ENCODE measurements around the gene GAA.
"Not testable (repeated sequence)": the region's sequence is repeated elsewhere in the genome, so short reads cannot be mapped to it uniquely, and the experiment has no call there.

Gene GAA

GRCh38 chr17:80082403-80083135, 18.8 kb upstream of the GAA start:
- DNase-seq (ENCODE audit: low read depth in 2 of 3, low spot score in 1 of 3): peak; percentile 42 to 65 (median 50)

GRCh38 chr17:80083136-80083661, 18.2 kb upstream of the GAA start:
- DNase-seq (ENCODE audit: low read depth in 2 of 3, low spot score in 1 of 3): no peak

GRCh38 chr17:80084773-80085172, 16.6 kb upstream of the GAA start:
- DNase-seq (ENCODE audit: low read depth in 2 of 3, low spot score in 1 of 3): no peak

- no peak for DNase-seq (ENCODE audit: low read depth in 2 of 3, low spot score in 1 of 3)
Observed at GRCh38 chr17:80086081-80086480, 15.3 kb upstream of the GAA start.

DNA sequence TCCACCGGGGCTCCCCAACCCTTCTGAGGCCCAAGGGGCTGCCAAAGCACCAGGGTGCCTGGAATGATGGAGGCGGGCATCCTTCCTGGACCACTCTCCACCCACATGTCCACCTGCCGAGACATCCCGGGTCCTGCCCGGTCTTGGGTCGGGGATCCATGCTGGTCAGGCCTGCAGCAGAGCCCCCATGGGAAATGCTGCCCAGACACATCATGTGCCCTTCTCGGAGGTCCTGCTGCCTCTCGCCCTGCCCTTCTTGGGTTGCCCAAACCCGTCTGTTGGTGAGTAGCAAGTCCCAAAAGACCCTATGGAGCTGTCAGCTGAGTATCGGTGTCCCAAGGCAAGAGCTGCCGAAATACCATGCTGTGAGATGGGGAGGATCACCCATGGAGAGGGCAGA, 14.8 kb upstream of the GAA start:
- DNase-seq (ENCODE audit: low read depth in 2 of 3, low spot score in 1 of 3): no peak

DNA sequence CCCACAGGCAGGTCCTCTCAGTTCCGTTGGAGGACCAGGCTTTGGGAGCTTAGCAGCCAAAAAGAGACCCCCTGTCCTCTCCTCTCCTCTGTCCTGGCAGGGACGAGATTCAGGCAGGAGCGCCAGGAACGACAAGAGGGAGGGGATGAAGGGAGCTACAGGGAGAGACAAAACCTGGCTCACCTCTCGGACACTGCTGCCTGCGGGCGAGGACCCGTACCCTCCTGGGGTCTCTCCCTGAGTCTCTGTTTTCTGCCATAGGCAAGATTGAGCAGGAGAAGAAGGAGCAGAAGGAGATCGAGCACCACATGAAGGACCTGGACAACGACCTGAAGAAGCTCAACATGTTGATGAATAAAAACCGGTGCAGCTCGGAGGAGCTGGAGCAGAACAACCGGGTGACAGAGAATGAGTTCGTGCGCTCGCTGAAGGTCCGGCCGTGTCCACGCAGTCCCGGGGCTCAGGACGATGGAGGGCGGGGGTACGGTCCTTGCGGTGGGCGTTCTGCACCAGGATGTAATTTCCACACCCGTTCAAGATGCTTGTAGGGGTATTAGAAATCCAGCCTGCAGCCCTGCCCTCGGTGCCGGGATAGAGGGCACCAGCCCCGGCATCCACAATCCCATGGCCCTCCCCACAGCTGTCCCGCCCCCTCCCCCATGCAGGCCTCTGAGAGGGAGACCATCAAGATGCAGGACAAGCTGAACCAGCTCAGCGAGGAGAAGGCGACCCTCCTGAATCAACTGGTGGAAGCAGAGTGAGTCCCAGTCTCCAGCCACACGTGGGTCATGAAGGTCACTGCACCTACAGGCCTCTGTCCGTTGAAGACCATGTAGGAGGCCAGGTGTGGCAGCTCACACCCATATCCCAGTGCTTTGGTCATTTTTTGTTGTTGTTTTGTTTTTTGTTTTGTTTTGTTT, 13.8 kb upstream of the GAA start:
- no peak for DNase-seq (ENCODE audit: low read depth in 2 of 3, low spot score in 1 of 3)

DNA sequence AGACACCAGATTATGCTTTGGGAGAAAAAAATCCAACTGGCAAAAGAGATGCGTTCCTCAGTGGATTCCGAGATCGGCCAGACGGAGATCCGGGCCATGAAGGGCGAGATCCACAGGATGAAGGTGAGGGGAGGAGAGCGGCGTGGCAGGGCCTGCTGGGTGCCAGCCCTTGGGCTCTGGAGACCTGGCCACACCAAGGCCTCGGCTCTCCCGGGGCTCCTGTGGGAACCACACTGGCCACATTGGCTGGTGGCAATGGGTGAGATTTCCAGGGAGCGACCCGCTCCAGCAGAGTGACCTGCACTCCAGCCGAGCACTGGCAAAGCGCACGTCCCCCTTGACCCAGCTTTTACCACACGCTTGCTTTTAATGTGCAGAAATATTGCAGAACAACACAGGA, 11.6 kb upstream of the GAA start:
- DNase-seq (ENCODE audit: low read depth in 2 of 3, low spot score in 1 of 3): no peak

- not testable (repeated sequence) for DNase-seq (ENCODE audit: low read depth in 2 of 3, low spot score in 1 of 3)
Observed at GRCh38 chr17:80090164-80090563, 11.2 kb upstream of the GAA start.

DNA sequence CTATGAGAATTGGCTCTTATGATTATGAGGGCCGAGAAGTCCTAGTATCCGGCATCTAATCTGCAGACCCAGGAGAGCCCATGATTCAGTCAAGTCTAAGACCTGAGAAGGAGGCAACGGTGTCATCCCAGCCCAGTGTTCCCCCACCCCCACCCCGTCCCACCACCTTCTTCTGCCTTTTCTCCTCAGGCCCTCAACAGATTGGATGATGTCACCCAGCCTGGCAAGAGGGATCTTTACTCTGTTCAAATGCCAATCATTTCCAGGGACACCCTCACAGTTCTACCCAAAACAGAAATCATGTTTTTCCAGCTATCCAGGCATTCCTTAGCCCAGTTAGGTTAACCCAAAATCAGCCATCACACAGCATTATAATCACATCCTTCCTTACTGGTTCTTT, 10.0 kb upstream of the GAA start:
- DNase-seq (ENCODE audit: low read depth in 2 of 3, low spot score in 1 of 3): no peak

- no peak for DNase-seq (ENCODE audit: low read depth in 2 of 3, low spot score in 1 of 3)
Observed at GRCh38 chr17:80092959-80093358, 8.4 kb upstream of the GAA start.

DNA sequence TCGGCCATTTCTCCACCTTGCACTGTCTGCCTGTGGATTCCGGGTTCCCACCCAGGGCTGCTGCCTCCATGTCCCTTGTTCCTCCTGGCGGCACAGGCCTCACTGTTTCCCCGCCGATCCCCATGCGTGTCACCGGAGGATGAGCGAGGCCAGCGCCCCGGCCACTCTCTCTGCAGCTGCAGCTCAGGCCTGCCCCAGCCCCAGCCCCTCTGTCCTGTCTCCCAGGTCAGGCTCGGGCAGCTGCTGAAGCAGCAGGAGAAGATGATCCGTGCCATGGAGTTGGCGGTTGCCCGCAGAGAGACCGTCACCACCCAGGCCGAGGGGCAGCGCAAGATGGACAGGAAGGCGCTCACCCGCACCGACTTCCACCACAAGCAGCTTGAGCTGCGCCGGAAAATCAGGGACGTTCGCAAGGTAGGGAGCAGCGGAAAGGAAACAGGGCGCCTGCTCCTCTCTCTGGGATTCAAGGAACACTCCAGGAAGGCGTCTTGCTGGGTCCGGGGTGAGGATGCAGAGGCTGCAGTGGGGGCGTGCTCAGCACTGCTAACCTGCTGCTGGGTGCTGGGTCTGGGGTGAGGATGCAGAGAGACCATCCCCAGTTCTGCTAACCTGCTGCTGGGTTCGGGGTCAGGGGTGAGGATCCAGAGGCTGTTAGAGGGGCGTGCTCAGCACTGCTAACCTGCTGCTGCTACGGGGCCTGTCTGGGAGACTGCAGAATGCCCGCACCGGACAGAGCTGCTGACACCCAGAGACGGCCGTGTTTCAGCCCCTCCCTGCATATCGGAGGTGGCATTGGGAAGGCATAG, 6.1 kb upstream of the GAA start:
- DNase-seq (ENCODE audit: low read depth in 2 of 3, low spot score in 1 of 3): no peak

DNA sequence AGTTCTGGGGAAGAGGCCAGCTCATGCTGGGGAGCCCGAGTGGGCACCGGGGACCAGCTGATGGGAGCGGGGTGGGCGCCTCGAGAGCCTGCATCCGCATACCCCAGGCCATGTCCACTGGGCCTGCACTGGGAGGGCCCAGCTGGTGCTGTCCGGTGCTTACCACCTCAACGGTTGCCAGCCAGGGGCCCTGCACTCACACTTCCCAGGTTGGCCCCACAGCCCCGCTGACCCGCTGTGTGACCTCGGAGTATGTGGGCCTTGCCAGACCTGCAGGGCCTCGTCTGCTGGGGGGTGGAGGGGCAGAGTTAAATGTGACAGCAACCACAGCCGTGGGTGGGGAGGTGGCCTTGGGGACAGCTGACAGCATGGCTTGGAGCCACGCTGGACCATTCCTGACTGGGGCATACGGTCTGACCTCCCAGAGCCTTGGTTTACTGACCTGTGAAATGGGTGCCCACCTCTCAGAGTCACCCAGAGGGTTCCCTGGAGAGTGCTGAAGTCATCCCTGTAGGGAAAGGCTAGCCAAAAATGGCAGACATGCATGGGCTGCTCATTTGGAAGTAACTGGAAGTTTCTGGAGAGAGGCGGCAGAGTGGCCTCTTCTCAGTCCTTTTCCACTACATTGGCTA, 5.4 kb upstream of the GAA start:
- no peak for DNase-seq (ENCODE audit: low read depth in 2 of 3, low spot score in 1 of 3)

DNA sequence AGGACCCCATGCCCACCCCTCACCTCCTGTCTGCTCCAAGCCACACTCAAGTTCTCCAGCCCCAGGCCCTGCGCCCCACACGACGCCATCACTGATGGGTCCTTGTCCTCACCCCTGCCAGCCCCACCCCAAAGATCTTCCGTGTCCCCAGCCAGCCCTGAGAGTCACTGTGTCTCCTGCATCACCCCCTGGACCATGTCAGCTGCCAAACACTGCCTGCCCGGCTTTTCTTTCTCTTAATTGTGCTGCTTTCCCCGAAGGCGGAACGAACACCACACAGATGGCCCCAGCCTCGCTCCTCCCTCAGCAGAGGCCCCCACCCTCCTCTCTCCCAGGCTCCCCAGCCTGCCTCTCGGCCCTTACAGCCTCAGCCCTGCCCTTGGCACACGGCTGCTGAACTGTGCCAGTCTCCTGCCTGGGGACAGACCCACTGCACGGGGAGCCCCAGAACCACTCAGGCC, 4.8 kb upstream of the GAA start:
- no peak for DNase-seq (ENCODE audit: low read depth in 2 of 3, low spot score in 1 of 3)

GRCh38 chr17:80097127-80097621, 4.2 kb upstream of the GAA start:
- no peak for DNase-seq (ENCODE audit: low read depth in 2 of 3, low spot score in 1 of 3)

GRCh38 chr17:80097844-80098691, 3.3 kb upstream of the GAA start:
- no peak for DNase-seq (ENCODE audit: low read depth in 2 of 3, low spot score in 1 of 3)

DNA sequence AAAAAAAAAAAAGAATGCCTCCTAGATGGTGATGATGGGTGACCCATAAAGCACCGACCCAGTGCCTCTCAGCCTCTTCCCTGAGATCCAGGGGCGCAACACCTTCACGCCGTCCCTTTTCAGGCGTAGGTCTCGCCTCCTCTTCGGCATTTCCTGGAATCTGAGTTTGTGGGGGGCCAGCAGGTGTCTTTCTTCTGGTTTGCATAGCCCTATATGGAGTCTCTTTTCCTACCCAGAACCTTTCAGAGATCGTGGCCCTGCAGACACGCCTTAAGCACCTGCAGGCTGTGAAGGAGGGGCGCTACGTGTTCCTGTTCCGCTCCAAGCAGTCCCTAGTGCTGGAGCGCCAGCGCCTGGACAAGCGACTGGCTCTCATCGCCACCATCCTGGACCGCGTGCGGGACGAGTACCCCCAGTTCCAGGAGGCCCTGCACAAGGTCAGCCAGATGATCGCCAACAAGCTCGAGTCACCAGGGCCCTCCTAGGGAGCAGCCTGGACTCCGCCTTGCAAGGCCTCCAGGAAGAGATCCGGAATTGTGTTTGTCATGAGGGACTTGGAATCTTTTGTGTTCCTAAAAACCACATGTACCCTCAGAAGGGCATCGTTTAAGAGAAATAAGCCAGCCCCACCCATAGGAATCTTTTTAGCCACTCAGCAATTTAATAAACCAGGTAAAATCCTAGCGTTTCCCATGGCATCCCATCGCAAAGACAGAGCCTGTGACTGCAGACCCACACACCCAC, 1.9 kb upstream of the GAA start:
- no peak for DNase-seq (ENCODE audit: low read depth in 2 of 3, low spot score in 1 of 3)

GRCh38 chr17:80100035-80100323, 1.4 kb upstream of the GAA start:
- no peak for DNase-seq (ENCODE audit: low read depth in 2 of 3, low spot score in 1 of 3)

DNA sequence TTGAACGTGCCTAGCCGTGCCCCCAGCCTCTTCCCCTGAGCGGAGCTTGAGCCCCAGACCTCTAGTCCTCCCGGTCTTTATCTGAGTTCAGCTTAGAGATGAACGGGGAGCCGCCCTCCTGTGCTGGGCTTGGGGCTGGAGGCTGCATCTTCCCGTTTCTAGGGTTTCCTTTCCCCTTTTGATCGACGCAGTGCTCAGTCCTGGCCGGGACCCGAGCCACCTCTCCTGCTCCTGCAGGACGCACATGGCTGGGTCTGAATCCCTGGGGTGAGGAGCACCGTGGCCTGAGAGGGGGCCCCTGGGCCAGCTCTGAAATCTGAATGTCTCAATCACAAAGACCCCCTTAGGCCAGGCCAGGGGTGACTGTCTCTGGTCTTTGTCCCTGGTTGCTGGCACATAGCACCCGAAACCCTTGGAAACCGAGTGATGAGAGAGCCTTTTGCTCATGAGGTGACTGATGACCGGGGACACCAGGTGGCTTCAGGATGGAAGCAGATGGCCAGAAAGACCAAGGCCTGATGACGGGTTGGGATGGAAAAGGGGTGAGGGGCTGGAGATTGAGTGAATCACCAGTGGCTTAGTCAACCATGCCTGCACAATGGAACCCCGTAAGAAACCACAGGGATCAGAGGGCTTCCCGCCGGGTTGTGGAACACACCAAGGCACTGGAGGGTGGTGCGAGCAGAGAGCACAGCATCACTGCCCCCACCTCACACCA, 724 bp downstream of the GAA start:
- DNase-seq (ENCODE audit: low read depth in 2 of 3, low spot score in 1 of 3): no peak
